HCT116 (cell line): ENCODE data around the gene DENND4C. TPM values are rescaled to one million over a fixed set of nuclear protein-coding genes. Genes with fewer than 3 reads are reported as not detected.

Source experiments
- ATAC-seq: fragments of 200-7000 bp; cut with Tn5 transposase; 2 replicates; pipeline ENCODE4 v1.9.1; 2020; ENCODE audit warnings: mild to moderate bottlenecking, moderate library complexity
- BruUV-seq: library from RNA; stranded (reverse); fragments of 400-500 nt; replicated peaks from 2 replicates; lab custom pipeline; 2021; lab: Mats Ljungman, UMichigan
- CTCF ChIA-PET: fragments of 300-600 bp; sonication (Branson Sonifier 250); formaldehyde crosslinking; loops from one replicate; lab custom pipeline; 2021; ENCODE audit warnings: antibody characterized with exemption; lab: Charles Lee
- POLR2A ChIA-PET: fragments of 300-600, 350-600 bp; sonication (Branson Sonifier 250); formaldehyde crosslinking; loops from one replicate; lab custom pipeline; 2021; ENCODE audit warnings: antibody characterized with exemption; lab: Charles Lee
- RAD21 ChIA-PET, 2 experiments: fragments of 300-600 bp; sonication (Branson Sonifier 250); formaldehyde crosslinking; loops; one replicate each; lab custom pipeline; 2023; ENCODE audit warnings: low total read pairs in 2 of 2; ENCODE audit not compliant: uncharacterized antibody in 2 of 2, unreplicated experiment in 2 of 2, low non-redundant PET in 1 of 2; lab: Charles Lee
- DNase-seq: peaks from one replicate; pipeline ENCODE4 v3.0.0-alpha.2; 2010; ENCODE audit warnings: low read depth, low spot score
- H2AFZ ChIP-seq: fragments of 200-600 bp; shearing (Covaris generic), sonication (generic); 2 replicates; pipeline ENCODE4 v1.6.1; 2017; ENCODE audit warnings: low read depth, mixed run types, mixed read lengths, antibody characterized with exemption, low read length; ENCODE audit not compliant: poor library complexity, severe bottlenecking
- H3K27ac ChIP-seq: 2 replicates; pipeline ENCODE4 v1.5.1; 2012; ENCODE audit warnings: low read depth, low read length
- H3K27me3 ChIP-seq: fragments of 200-600 bp; sonication (generic); 2 replicates; pipeline ENCODE4 v1.6.1; 2016; ENCODE audit warnings: mixed run types, low read length, mixed read lengths; ENCODE audit not compliant: insufficient read depth
- H3K36me3 ChIP-seq, 2 experiments: fragments of 200-500 bp in 1 of 2; fragments of 200-600 bp in 1 of 2; sonication (Bioruptor generic) in 1 of 2; sonication (generic) in 1 of 2; 2 replicates each; pipeline versions ENCODE4 v1.5.1 to v1.6.1; 2014 to 2016; ENCODE audit warnings: low read length in 2 of 2, inconsistent platforms in 1 of 2, mixed read lengths in 1 of 2, mixed run types in 1 of 2; ENCODE audit not compliant: insufficient read depth in 2 of 2, control insufficient read depth in 1 of 2
- H3K4me1 ChIP-seq, 2 experiments: fragments of 200-600 bp in 1 of 2; sonication (generic) in 1 of 2; 2 replicates each; pipeline versions ENCODE4 v1.5.1 to v1.6.1; 2012 to 2017; ENCODE audit warnings: low read length in 2 of 2, inconsistent platforms in 1 of 2, mild to moderate bottlenecking in 1 of 2, mixed read lengths in 1 of 2, mixed run types in 1 of 2, moderate library complexity in 1 of 2; ENCODE audit not compliant: insufficient read depth in 2 of 2, control insufficient read depth in 1 of 2
- H3K4me2 ChIP-seq: fragments of 200-600 bp; sonication (generic); 2 replicates; pipeline ENCODE4 v1.6.1; 2017; ENCODE audit warnings: mixed run types, low read length, mixed read lengths
- H3K4me3 ChIP-seq, 2 experiments: fragments of 200-600 bp in 1 of 2; sonication (generic) in 1 of 2; replicated peaks in 1 of 2; 2 replicates each; pipeline ENCODE4 v1.5.1; 2011 to 2016; ENCODE audit warnings: low read length in 2 of 2, control low read depth in 1 of 2, low read depth in 1 of 2, mild to moderate bottlenecking in 1 of 2, mixed read lengths in 1 of 2, mixed run types in 1 of 2
- H3K79me2 ChIP-seq: fragments of 200-600 bp; sonication (generic); 2 replicates; pipeline ENCODE4 v1.6.1; 2017; ENCODE audit warnings: mild to moderate bottlenecking, mixed run types, low read length, moderate library complexity, mixed read lengths; ENCODE audit not compliant: insufficient read depth
- H3K9ac ChIP-seq: fragments of 200-600 bp; sonication (generic); 2 replicates; pipeline ENCODE4 v1.6.1; 2016; ENCODE audit warnings: low read length, mixed read lengths
- H3K9me2 ChIP-seq: fragments of 200-600 bp; sonication (generic), shearing (Covaris generic); 2 replicates; pipeline ENCODE4 v1.6.1; 2017; ENCODE audit warnings: mixed run types, mild to moderate bottlenecking, moderate library complexity; ENCODE audit not compliant: insufficient read depth
- H3K9me3 ChIP-seq, 2 experiments: fragments of 200-500 bp in 1 of 2; fragments of 200-600 bp in 1 of 2; sonication (Bioruptor generic) in 1 of 2; sonication (generic) in 1 of 2; 2 replicates each; pipeline ENCODE4 v1.6.1; 2014 to 2017; ENCODE audit warnings: low read length in 2 of 2, mixed read lengths in 2 of 2, inconsistent platforms in 1 of 2, low read depth in 1 of 2, mild to moderate bottlenecking in 1 of 2, mixed run types in 1 of 2, moderate library complexity in 1 of 2; ENCODE audit not compliant: control insufficient read depth in 1 of 2, insufficient read depth in 1 of 2
- H4K20me1 ChIP-seq: fragments of 200-600 bp; sonication (generic), shearing (Covaris generic); 2 replicates; pipeline ENCODE4 v1.6.1; 2017; ENCODE audit warnings: mixed run types, mild to moderate bottlenecking, moderate library complexity; ENCODE audit not compliant: insufficient read depth
- ATF3 ChIP-seq: IDR thresholded peaks from 2 replicates; pipeline ENCODE4 v1.6.1; 2012
- CTCF ChIP-seq, 3 experiments: fragments of 200-600 bp in 1 of 3; sonication (generic) in 1 of 3; IDR thresholded peaks in 2 of 3; conservative IDR thresholded peaks in 1 of 3; 2 replicates each; pipeline ENCODE4 v1.5.1; 2012 to 2017; ENCODE audit warnings: low read depth in 2 of 3, low read length in 2 of 3, antibody characterized with exemption in 1 of 3, borderline replicate concordance in 1 of 3, control low read depth in 1 of 3, mild to moderate bottlenecking in 1 of 3, mixed read lengths in 1 of 3, mixed run types in 1 of 3, moderate library complexity in 1 of 3; ENCODE audit not compliant: insufficient read depth in 1 of 3
- EZH2phosphoT487 ChIP-seq: fragments of 200-600 bp; IDR thresholded peaks from 2 replicates; pipeline ENCODE4 v1.6.1; 2018; ENCODE audit warnings: antibody characterized with exemption, borderline replicate concordance
- POLR2AphosphoS5 ChIP-seq: IDR thresholded peaks from 2 replicates; pipeline ENCODE4 v1.6.1; 2011; ENCODE audit warnings: mild to moderate bottlenecking, low read depth, low read length, moderate library complexity
- RAD21 ChIP-seq: IDR thresholded peaks from 2 replicates; pipeline ENCODE4 v1.6.1; 2012; ENCODE audit warnings: low read depth, mild to moderate bottlenecking
- YY1 ChIP-seq: IDR thresholded peaks from 2 replicates; pipeline ENCODE4 v1.6.1; 2011; ENCODE audit warnings: low read length, low read depth, moderate library complexity, mild to moderate bottlenecking; ENCODE audit not compliant: insufficient replicate concordance; ENCODE audit errors: extremely low read depth
- ZFX ChIP-seq: fragments of 450-650 bp; IDR thresholded peaks from 2 replicates; pipeline ENCODE4 v1.6.1; 2017
- ZNF274 ChIP-seq: fragments of 200-500 bp; sonication (Bioruptor generic); IDR thresholded peaks from 2 replicates; pipeline ENCODE4 v1.6.1; 2014; ENCODE audit warnings: mild to moderate bottlenecking, low read depth, low read length, inconsistent platforms
- intact Hi-C: fragments of 100-400 bp; cut with micrococcal nuclease; formaldehyde crosslinking; loops from 2 replicates; pipeline ENCODE4 v1.10.0; 2022
- total RNA-seq: library from RNA; stranded (reverse); gene quantifications from one replicate; pipeline ENCODE4 v1.2.1, GENCODE V29; 2021; ENCODE audit not compliant: unreplicated experiment

DENND4C gene
- total RNA-seq, 1 experiment from 2014 or later: 20.9 TPM

GRCh38 chr9:19231904-19232822 is 1.7 kb downstream of the DENND4C start:
- intact Hi-C loops: no loop called here
- BruUV-seq: no TSS peak

More at GRCh38 chr9:19231904-19232822, 1.7 kb downstream of the DENND4C start:
- CTCF ChIA-PET: interaction anchor here (0.5 to 1.3 kb wide), 2 partner anchors 183 to 407 kb away, joined by 4 read pairs; partner anchors contain the start of gene RRAGA
- Histone ChIP-seq H3K27me3 (no peaks in the 10 kb centered on the region), H4K20me1 (0 out of 2 replicates have a peak, but pooled peaks cover 4% of the 10 kb centered on the region), H3K9me2 (no peaks in the 10 kb centered on the region), H3K4me3 (peak overlapping the region; percentile 80 to 91), H2AFZ (no peak overlapping the region), H3K9ac (peak overlapping the region; percentile 88), H3K9me3 (no peaks in the 10 kb centered on the region), H3K4me1 (peaks cover 15 to 41% of the 10 kb centered on the region in 2 experiments), H3K36me3 (no peaks in the 10 kb centered on the region), H3K27ac (no peak overlapping the region; the same call in 1 of the 2 replicates), H3K4me2 (peak overlapping the region; percentile 95), H3K79me2 (peaks cover 59% of the 10 kb centered on the region)
- POLR2A ChIA-PET: interaction anchor here (1.1 kb wide), 1 partner anchor 183 kb away, joined by 3 read pairs; the partner anchor contains the start of gene RRAGA
- RAD21 ChIA-PET: interaction anchor here in 1 of 2 experiments (0.6 kb wide), 1 partner anchor 153 kb away, joined by 3 read pairs; no protein-coding TSS in a partner anchor
- TF ChIP-seq ZFX: no peak
- no peak for TF ChIP-seq ZNF274
- no peak for TF ChIP-seq CTCF (IDR thresholded peaks at IDR 0.05 in 2 of 3, conservative IDR thresholded peaks at IDR 0.05 in 1 of 3; ENCODE audit: borderline replicate concordance in 1 of 3, insufficient read depth in 1 of 3, low read depth in 2 of 3, low read length in 2 of 3)
- TF ChIP-seq EZH2phosphoT487: no peak
- TF ChIP-seq YY1: no peak
- no peak for TF ChIP-seq RAD21
- no peak for TF ChIP-seq ATF3
- no peak for TF ChIP-seq POLR2AphosphoS5
- DNase-seq (no peak), ATAC-seq (no peak)
